Sigmoid colon (tissue), 7 donors: Measurements from ENCODE around the gene RCOR1. TPM values are rescaled to one million over a fixed set of nuclear protein-coding genes. Genes with fewer than 3 reads are reported as not detected.

Experiments
- DNase-seq: peaks from one replicate; pipeline ENCODE4 v3.0.0-alpha.2; 2019
- H3K27ac ChIP-seq, 4 donors: fragments of 200-600 bp; sonication (generic); one replicate each; pipeline ENCODE4 v1.5.1; 2016 to 2019; ENCODE audit warnings: mild to moderate bottlenecking in 1 of 4
- H3K27me3 ChIP-seq, 3 donors: fragments of 200-600 bp; sonication (generic); one replicate each; pipeline ENCODE4 v1.5.1; 2019; ENCODE audit warnings: mild to moderate bottlenecking in 1 of 3
- H3K36me3 ChIP-seq, 4 donors: fragments of 200-600 bp; sonication (generic); one replicate each; pipeline ENCODE4 v1.5.1; 2016 to 2019
- H3K4me1 ChIP-seq, 4 donors: fragments of 200-600 bp; sonication (generic); one replicate each; pipeline ENCODE4 v1.5.1; 2017 to 2019
- H3K4me3 ChIP-seq, 4 donors: fragments of 200-600 bp; sonication (generic); one replicate each; pipeline ENCODE4 v1.5.1; 2017 to 2019; ENCODE audit warnings: mild to moderate bottlenecking in 2 of 4, moderate library complexity in 1 of 4
- H3K9me3 ChIP-seq, 4 donors: fragments of 200-600 bp in 3 of 4; sonication (generic) in 3 of 4; one replicate each; pipeline versions ENCODE4 v1.5.1 to v1.6.1; 2013 to 2019
- CTCF ChIP-seq, 4 experiments: fragments of 450-650 bp in 3 of 4; fragments of 200-600 bp in 1 of 4; IDR thresholded peaks; one replicate each; pipeline ENCODE4 v1.5.1; 2016 to 2019; ENCODE audit warnings: antibody characterized with exemption in 4 of 4, mild to moderate bottlenecking in 3 of 4, moderate library complexity in 2 of 4
- EP300 ChIP-seq, 4 donors: sonication (generic); formaldehyde crosslinking; IDR thresholded peaks; one replicate each; pipeline ENCODE4 v1.6.1; 2017; ENCODE audit warnings: antibody characterized with exemption in 4 of 4
- POLR2A ChIP-seq, 2 donors: fragments of 450-650 bp; IDR thresholded peaks; one replicate each; pipeline ENCODE4 v1.6.1; 2016; ENCODE audit warnings: antibody characterized with exemption in 2 of 2, mild to moderate bottlenecking in 2 of 2, moderate library complexity in 2 of 2
- POLR2AphosphoS5 ChIP-seq, 4 donors: sonication (generic); formaldehyde crosslinking; IDR thresholded peaks; one replicate each; pipeline ENCODE4 v1.6.1; 2017; ENCODE audit warnings: antibody characterized with exemption in 4 of 4
- WGBS, 2 donors: extraction: QIAGEN DNeasy Blood & Tissue Kit; methylation state at CpG; one replicate each; pipeline ENCODE4 v1.1.7; 2013; 5-methylcytosine and 5-hydroxymethylcytosine counted together
- intact Hi-C: fragments of 100-400 bp; cut with DNase I; formaldehyde crosslinking; loops from one replicate; pipeline ENCODE4 v1.15.1; 2023
- polyA plus RNA-seq, 3 donors: library from polyadenylated mRNA; stranded (reverse); fragments of 200-250 nt; gene quantifications; one replicate each; pipeline ENCODE4 v1.2.3, GENCODE V29; 2013
- total RNA-seq, 4 donors: library from RNA; depleted of rRNA; stranded (reverse); fragments of >200 nt; gene quantifications; one replicate each; pipeline ENCODE4 v1.1.0, GENCODE V29; 2016
- donor health status: healthy with polysubstance abuse.
- donor health status: Bipolar disorder and iron deficiency.
- donor health status: healthy.

Gene RCOR1
- total and polyA plus RNA-seq, 7 donors: 7.2 to 12.5 (median 11.8) TPM

GRCh38 chr14:102565959-102566358, 26.5 kb upstream of the RCOR1 start:
- H3K27ac ChIP-seq: no peak overlapping the region
- 92 to 94% methylated on average over 7 of the region's 7 CpGs for WGBS, 2 donors
- TF ChIP-seq POLR2A (IDR thresholded peaks at IDR 0.05) (no peak), EP300 (IDR thresholded peaks at IDR 0.05) (no peak), CTCF (IDR thresholded peaks at IDR 0.05) (no peak), POLR2AphosphoS5 (IDR thresholded peaks at IDR 0.05) (no peak)

GRCh38 chr14:102568115-102568614, 24.3 kb upstream of the RCOR1 start:
- no peak overlapping the region for H3K4me3 ChIP-seq
- 48 to 51% methylated on average over 7 of the region's 7 CpGs for WGBS, 2 donors
- H3K4me1 ChIP-seq: no peaks in the 10 kb centered on the region
- H3K27ac ChIP-seq: no peak overlapping the region
- H3K36me3 ChIP-seq: no peaks in the 10 kb centered on the region
- no peaks in the 10 kb centered on the region for H3K9me3 ChIP-seq
- intact Hi-C loops: no loop called here
- no peak for DNase-seq
- TF ChIP-seq POLR2AphosphoS5 (IDR thresholded peaks at IDR 0.05): no peak
- no peak for TF ChIP-seq EP300 (IDR thresholded peaks at IDR 0.05)
- no peak for TF ChIP-seq POLR2A (IDR thresholded peaks at IDR 0.05)
- TF ChIP-seq CTCF (IDR thresholded peaks at IDR 0.05): no peak
- H3K27me3 ChIP-seq: no peaks in the 10 kb centered on the region

More at GRCh38 chr14:102565959-102566358, 26.5 kb upstream of the RCOR1 start:
- Histone ChIP-seq H3K9me3 (no peaks in the 10 kb centered on the region), H3K4me1 (no peaks in the 10 kb centered on the region), H3K4me3 (no peak overlapping the region), H3K36me3 (no peaks in the 10 kb centered on the region), H3K27me3 (no peaks in the 10 kb centered on the region)
- DNase-seq: no peak
- intact Hi-C loops: no loop called here

- TF ChIP-seq POLR2A (IDR thresholded peaks at IDR 0.05) (no peak), POLR2AphosphoS5 (IDR thresholded peaks at IDR 0.05) (no peak), EP300 (IDR thresholded peaks at IDR 0.05) (no peak), CTCF (IDR thresholded peaks at IDR 0.05) (no peak)
- no peak overlapping the region for H3K27ac ChIP-seq
- H3K27me3 ChIP-seq: no peaks in the 10 kb centered on the region
- H3K4me3 ChIP-seq: no peak overlapping the region
- intact Hi-C loops: no loop called here
- H3K9me3 ChIP-seq: no peaks in the 10 kb centered on the region
- 93 to 95% methylated on average over 9 of the region's 9 CpGs for WGBS, 2 donors
- H3K4me1 ChIP-seq: no peaks in the 10 kb centered on the region
- DNase-seq: no peak
- H3K36me3 ChIP-seq: no peaks in the 10 kb centered on the region
These were observed 22.0 kb upstream of the RCOR1 start for GRCh38 chr14:102570334-102570995.

- H3K4me3 ChIP-seq: no peak overlapping the region
- no peaks in the 10 kb centered on the region for H3K36me3 ChIP-seq
- WGBS, 2 donors: 92 to 95% methylated on average over 2 of the region's 2 CpGs
- no peaks in the 10 kb centered on the region for H3K9me3 ChIP-seq
- TF ChIP-seq POLR2AphosphoS5 (IDR thresholded peaks at IDR 0.05): no peak
- TF ChIP-seq POLR2A (IDR thresholded peaks at IDR 0.05): no peak
- TF ChIP-seq CTCF (IDR thresholded peaks at IDR 0.05): no peak
- no peak for TF ChIP-seq EP300 (IDR thresholded peaks at IDR 0.05)
- H3K27ac ChIP-seq: no peak overlapping the region
- no peak for DNase-seq
- intact Hi-C loops: no loop called here
- H3K4me1 ChIP-seq: no peaks in the 10 kb centered on the region
- H3K27me3 ChIP-seq: no peaks in the 10 kb centered on the region
These were observed 21.4 kb upstream of the RCOR1 start for GRCh38 chr14:102571043-102571442.
